Measurements from ENCODE around the gene OGG1. TPM values are rescaled to one million over a fixed set of nuclear protein-coding genes. Genes with fewer than 3 reads are reported as not detected.
A peak's percentile ranks its signal among the peaks of the same experiment; 100 is the strongest.

The OGG1 gene
- total and polyA plus RNA-seq, 9 of the 15 experiments (the other 6 are each of a cell fraction or from before 2014, with no cell fraction given), result 6.6 to 33.0 (median 24.4) TPM

GRCh38 chr3:9769426-9770275 lies 19.9 kb downstream of the OGG1 start, which contains the start of gene CAMK1 (continued):
- no peak for TF ChIP-seq ZNF318 (IDR thresholded peaks at IDR 0.05; ENCODE audit: borderline replicate concordance in 1 of 2, low read depth in 1 of 2)
- TF ChIP-seq LARP7 (IDR thresholded peaks at IDR 0.05), result no peak
- TF ChIP-seq RBM25 (IDR thresholded peaks at IDR 0.05; ENCODE audit: low read depth, low read length, severe bottlenecking), result peak; percentile 38
- TF ChIP-seq RFX1 (IDR thresholded peaks at IDR 0.05), result no peak
- no peak for TF ChIP-seq ATF1 (CRISPR knock-in tag; IDR thresholded peaks at IDR 0.05)
- peak; percentile 41; the same call in 1 of the 2 replicates for TF ChIP-seq ATF1 (tag; IDR thresholded peaks at IDR 0.05)
- TF ChIP-seq ZFP1 (CRISPR knock-in tag; IDR thresholded peaks at IDR 0.05), result no peak
- no peak for TF ChIP-seq MBD1 (CRISPR knock-in tag; IDR thresholded peaks at IDR 0.05)
- TF ChIP-seq RUNX1 (IDR thresholded peaks at IDR 0.05; ENCODE audit: low read depth), result 0 out of 2 replicates have a peak, but pooled peaks have one; percentile 27
- TF ChIP-seq ZNF780A (CRISPR knock-in tag; IDR thresholded peaks at IDR 0.05), result no peak
- peak; percentile 55; the same call in 1 of the 2 replicates for TF ChIP-seq PHF8 (IDR thresholded peaks at IDR 0.05; ENCODE audit: borderline replicate concordance, low read length)
- TF ChIP-seq MECOM (CRISPR knock-in tag; IDR thresholded peaks at IDR 0.05), result no peak
- no peak for TF ChIP-seq NCOA6 (IDR thresholded peaks at IDR 0.05)
- no peak for TF ChIP-seq ZNF717 (CRISPR knock-in tag; IDR thresholded peaks at IDR 0.05)
- no peak for TF ChIP-seq USF1 (CRISPR knock-in tag; IDR thresholded peaks at IDR 0.05)
- no peak for TF ChIP-seq TAL1 (IDR thresholded peaks at IDR 0.05)
- peak; percentile 72 for TF ChIP-seq RBFOX2 (IDR thresholded peaks at IDR 0.05; ENCODE audit: low read depth, low read length)
- TF ChIP-seq POLR2G (IDR thresholded peaks at IDR 0.05; ENCODE audit: low read depth, low read length), result peak; percentile 84
- TF ChIP-seq HDAC1 (IDR thresholded peaks at IDR 0.05), result no peak
